SKM-1 (cell line): ENCODE results near the gene PALLD.

Source experiments
- DNase-seq: peaks from one replicate; lab custom pipeline; 2025; ENCODE audit not compliant: unreplicated experiment; lab: John Stamatoyannopoulos, UW

PALLD gene

DNA sequence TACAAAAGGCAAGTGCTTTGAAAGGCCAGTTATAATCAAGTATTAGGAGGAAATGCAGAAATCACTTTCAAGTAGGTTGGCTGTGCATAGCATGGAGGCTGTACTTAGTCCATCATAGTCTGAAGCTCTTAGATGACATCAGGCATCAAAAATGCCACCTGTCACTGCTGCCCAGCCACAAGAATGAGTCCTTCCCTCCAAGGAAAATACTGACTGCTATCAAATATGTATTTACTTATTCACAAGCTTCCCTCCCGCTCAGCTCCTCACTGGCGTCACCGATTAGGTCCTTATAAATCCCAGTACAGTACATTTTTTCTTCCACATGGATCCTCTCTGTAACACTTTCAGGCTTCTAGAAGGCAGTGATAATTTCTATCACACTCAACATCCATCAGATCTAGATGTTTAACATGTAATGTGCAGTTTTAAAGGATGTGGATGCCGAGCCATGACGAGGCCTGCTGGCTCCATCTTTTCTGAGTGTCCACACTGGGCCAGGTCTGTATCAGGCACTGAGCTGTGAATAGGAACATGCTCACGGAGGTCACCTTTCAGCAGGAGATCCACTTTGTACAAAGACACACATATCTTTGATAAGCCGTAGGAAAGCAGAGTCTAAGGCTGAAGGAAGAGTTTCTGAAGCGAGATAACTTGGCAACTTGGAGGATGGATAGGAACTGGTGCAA is 121.9 kb downstream of the PALLD start:
- no peak for DNase-seq

DNA sequence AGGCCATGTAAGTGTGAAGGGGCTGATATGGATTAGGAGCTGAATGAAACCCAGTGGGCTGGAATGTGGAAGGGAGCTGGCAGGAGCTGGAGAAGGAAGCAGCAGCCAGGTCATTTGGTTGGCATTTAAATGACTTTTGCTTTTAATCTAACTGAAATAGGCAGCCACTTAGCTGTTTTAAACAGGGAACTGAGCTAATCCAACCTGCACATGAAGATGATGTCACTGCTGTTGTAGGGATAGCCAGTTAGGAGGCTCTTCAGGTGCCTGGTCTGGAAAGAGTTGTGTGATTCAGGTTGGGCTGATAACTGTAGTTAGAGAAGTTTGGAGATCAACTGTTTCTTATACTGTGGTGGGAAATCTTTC is 122.4 kb downstream of the PALLD start:
- DNase-seq = no peak

DNA sequence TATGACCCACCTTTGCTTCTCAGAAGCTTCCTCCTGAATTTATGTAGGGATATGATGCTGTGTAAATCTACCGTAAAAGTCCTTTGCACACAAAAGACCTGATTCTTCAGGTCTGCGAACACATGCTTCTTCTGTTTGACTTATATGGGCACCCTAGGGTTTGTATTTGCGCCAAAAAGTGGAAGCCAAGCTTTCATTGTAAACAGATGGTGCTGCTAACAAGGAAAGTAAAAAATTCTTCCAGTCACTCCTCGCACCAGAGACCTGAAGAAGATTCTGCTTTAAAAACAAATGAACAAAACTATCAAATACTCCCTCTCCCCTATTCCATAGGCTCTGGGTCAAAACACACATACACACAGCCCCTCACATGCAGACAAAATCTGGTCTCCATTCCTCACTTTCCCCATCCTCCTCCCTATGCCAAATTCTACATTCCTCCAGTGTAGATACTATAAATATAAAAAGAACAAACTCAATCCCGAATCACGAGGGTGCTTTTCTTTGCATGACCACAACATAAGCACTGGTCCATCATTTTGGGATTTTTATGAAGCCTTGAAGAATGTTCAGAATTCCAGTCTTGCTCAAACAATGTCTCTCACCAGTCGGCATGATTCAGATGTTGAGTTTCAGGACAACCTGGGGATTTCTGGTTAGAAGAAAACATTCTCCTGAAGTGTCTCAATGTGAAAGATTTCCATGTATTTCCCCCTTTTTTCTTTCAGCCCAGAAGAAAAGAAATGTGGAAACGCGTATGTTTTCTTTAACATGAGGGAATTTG is 125.1 kb downstream of the PALLD start:
- DNase-seq = no peak

DNA sequence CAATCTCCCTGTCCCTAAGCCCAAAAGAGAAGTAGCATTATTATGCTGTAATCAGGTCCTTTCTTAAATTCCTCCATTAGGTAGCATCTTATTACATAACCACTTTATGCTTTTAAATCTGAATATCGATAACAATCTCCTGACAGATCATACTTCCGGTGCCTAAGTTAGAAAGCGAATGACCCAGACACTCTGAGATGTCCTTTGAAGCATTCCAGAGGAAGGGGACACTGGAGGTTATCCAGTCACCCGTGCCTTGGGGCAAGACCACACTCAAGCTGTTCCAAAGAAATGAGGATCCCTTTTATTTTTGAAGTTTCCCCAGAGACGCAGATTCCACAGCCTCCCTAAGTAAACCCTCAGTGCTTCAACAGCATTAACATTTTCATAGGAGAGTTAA is 125.7 kb downstream of the PALLD start:
- no peak for DNase-seq

DNA sequence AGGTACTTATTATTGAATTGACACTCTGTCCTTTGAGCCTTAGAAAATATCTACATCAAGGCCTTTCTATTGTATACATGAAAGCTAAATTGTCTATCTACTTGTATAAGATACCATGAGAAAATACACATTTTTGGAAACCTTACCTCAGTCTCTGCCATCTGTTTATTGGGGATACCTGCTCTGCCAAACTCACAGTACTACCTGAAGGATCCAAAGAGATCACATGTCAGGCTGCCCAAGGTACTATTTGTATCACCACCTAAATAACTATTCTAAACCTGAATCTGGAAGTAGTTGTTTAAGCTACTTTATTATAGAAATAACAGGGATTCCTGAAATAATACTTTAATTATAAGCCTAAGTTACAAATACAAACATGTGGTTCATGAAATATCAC is 126.2 kb downstream of the PALLD start:
- DNase-seq = no peak

DNA sequence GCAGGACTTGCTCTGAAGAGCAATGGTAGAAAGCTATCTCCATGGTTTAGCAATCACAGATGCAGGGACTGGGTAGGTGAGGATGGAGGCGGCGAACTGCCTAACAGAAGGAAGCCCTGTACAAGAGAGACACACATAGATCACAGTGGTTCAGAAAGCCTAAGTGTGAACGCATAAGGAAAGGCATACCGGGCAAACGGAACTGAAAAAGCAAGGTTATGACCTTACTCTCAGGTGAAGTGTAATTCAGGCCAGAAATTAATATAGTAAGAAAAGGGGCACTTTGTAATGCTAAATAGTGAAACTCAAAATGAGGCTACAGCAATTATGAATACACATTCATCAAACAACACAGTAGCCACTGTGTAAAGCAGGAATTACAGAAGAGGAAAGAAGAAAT is 126.6 kb downstream of the PALLD start:
- no peak for DNase-seq

DNA sequence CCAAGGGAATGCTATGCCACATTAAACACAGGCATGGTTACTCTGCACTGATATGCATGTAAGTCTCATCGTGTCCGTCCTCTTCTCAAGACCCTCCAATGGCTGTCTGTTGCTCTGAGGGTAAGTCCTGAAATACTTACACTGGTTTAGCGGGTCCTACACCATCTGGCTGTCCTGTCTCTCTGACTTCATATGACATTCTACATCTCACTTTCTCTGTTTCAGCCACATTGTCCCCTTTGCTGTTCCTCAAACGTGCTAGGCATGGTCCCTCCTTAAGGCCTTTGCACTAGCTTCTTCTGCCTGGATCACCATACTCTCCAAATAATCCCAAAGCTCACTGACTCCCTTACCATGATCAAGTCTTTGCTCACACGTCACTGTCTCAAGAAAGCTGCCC is 131.4 kb downstream of the PALLD start:
- DNase-seq = no peak

DNA sequence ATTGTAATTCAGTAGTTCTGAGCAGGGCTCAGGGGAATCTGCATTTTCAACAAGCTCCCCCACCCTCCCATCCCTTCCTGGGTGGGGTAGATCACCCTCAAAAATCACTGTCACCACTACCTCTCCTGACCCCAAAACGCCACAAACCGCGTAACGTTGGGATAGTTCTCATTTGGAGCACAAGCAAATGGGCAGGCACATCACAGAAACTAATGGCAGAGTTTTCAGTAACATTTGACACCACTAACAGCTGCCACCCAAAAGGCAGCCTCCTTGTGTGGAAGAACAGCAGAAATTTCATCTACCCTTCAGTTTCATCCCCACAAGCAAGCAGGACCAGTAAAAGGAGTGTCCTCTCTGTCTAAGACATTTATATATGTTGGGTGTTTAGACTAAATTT is 132.7 kb downstream of the PALLD start:
- DNase-seq = no peak

DNA sequence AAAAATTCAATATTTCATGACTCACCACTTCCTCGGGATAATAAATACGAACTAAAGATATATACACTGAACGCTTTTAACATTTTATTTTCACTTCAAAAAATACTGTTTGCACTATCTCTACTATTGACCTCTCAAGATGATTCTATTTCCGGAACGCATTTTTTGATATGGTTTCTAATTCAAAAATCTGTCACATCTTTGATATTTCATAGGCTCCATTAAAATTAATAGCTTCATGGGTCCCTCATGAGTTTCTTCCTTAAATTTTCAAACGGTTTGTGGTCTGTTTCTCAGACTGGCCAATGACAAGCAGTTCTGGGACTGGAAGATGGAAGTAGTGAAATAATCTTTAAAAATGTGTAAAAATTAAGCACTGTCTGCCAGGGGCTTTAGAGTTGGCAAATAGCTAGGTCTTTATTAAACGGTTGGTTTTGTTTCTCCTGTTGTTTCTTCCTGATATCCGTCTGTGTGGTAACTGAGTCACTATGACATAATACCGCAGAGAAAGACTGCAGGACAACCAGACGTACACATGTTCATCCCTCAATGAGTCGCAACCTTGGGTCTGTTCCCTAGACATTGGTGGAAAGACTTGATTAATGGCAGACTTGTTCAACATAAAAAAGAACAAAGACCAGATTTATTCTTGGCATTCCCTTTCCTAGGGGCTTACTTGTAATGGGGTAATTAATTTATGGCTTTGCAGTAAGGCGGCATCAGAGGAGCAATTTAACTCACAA is 133.8 kb downstream of the PALLD start:
- DNase-seq = no peak

DNA sequence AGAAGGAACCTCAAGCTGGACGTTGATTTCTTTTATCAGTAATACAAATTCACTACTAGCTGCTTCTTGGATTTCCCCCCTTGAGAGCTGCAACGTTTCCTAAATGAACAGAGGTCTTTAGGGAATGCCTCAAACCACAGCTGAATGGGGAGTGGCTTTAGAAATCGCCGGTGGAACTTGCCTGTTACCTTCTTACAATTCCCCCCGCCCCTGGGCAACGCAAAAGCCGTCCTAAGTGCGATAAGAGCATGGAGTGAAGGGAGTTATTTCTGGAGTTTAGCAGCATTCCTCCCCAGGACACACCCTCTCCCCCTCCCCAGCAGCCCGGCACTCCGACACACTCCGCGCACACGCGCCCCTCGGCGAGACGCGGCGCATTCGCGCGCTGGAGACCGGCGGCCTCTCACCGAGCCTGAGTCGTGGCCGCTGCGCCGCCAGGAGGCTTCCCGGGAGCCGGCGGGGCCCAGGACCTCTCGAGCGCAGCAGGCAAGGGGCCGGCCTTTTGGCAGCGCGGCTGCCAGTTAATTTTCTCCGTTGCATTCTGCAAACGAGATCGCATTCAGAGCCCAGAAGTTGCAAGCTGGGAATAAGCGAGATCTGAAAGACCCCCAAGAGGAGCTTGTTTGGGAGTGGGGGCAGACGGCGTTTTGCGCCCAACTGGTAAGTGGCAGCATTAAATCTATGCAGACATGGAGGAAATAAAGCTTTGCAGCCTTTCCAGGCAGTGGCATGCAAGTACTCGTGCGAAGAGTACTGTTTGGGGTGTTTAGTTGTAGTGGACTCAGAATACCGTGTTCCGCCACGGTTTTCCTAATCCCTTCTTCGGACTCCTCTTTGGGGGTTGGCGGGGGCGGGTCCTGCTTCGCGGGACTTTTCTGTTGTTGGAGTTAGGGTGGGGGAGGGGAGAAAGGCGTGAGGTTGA is 134.7 kb downstream of the PALLD start:
- DNase-seq = no peak

DNA sequence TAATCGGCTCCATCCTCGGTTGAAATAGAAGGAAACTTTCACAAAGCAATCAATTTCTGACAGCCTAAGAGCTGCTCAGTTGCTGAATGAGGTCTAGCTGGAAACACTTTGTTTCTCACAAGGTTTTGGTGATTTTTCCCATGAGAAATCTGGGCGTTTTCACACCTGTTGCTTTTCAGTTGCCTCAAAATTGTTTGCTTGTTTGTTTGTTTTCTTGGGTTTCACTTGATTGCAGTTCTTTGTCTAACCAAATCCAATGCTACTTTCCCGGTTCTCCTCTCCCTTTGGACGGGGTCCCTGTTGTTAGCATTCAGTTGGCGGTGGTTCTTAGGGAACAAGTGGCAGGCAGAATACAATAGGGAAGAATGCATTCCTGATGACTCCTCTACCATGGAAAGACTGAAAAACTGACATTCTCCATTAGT is 135.5 kb downstream of the PALLD start:
- no peak for DNase-seq

DNA sequence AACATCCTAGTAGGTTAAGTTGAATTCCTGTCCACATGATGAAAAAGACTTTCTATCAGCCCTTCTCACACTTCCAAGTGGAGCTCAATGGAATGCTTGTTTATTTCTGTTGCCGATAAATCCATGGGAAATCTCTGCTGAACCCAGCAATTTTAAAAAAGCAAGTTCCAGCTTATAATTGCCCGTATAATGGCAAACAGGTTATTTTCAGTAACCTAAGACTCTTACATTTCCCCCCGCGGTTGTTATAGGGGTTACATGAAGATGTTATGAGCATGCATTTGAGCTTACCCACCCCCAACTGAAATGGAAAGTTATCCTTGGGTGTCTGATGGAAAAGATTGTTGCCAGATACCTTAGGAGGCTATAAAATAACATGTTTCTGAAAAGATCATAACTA is 136.2 kb downstream of the PALLD start:
- DNase-seq = no peak

DNA sequence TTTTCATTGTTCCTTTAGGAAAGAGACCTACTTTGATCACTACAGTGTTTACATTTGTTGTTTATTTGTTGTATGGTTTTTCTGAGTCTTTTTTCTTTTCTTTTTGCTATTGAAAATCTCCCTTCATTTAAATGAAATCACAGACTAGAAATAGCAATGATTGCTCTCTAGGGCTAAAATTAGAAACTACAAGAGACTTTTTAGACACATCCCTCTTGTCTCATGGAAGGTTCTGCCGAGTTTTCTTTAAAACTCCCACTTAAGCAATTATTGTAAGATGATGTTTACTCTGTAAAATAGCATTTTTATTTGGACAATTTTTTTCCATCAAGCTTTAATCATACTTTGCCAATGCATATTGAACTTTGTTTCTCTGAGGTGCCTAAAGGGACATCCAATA is 136.6 kb downstream of the PALLD start:
- no peak for DNase-seq

DNA sequence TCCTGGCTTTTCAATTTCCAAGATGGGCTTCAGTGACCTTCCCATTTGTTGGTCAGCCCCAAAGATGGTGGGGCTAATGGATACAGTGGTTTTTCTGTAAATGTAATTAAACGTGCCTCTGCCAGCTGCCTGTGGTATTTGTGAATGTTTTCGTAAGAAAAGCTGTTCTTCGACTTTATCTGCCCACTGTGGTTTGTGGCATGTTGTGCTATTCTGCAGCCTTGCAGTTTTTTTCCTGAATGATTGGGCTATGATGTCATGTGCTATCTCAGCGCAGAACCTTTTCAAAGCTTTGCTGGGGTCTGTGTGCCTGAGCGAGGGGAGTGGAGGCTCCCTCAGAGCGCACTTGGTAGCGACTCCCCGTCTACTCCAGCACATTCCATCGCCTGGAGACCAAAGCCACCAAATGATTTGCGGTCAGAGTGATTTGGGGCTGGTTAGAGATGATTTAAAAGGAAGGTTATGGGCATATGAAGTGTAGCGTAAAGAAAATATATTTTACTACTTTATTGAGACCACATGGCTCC is 137.5 kb downstream of the PALLD start:
- DNase-seq = no peak

DNA sequence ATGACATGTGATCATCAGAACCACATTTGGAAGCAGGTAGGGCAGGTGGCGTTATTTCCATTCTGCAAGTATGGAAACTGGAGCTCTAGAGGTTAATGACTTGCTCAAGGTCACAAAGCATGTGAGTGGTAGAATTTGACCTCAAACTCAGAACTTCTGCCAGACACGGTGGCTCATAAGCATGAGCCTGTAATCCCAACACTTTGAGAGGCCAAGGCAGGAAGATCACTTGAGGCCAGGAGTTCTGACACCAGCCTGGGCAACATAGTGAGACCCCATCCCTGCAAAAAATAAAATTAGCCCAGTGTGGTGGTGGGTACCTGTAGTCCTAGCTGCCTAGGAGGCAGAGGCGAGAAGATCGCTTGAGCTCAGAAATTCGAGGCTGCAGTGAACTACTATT is 139.2 kb downstream of the PALLD start:
- DNase-seq = no peak

DNA sequence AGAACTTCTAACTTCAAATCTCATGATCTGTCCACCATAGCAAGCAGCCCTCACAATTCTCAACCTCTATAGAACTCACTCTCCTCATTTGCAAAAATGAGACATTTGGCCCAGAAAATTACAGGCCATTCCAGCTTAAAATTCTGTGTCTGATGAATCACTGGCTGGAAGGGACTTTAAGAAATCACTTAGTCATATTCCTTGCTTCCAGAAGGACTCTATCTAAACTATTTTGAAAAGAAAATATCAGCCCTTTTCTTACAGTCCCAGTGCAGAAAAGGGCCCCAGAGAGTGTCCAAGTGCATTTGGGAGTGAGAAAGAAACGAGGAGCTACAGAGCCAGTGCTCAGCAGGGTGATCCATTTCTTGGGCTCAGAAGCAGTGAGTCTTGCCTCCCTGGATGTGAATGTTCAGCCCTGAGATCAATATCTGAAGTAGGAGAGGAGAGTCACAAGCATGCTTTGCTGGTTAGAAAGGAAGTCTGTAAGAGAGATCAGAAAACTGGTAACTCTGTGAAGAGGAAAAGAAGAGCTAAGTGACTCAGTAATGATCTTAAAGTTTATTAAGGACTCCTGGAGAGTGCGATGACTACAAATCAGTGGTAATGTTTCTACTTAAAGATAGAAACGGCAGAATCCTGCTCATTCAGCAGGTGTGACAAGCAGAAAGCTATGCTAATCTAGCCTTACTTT is 139.8 kb downstream of the PALLD start:
- DNase-seq = no peak

DNA sequence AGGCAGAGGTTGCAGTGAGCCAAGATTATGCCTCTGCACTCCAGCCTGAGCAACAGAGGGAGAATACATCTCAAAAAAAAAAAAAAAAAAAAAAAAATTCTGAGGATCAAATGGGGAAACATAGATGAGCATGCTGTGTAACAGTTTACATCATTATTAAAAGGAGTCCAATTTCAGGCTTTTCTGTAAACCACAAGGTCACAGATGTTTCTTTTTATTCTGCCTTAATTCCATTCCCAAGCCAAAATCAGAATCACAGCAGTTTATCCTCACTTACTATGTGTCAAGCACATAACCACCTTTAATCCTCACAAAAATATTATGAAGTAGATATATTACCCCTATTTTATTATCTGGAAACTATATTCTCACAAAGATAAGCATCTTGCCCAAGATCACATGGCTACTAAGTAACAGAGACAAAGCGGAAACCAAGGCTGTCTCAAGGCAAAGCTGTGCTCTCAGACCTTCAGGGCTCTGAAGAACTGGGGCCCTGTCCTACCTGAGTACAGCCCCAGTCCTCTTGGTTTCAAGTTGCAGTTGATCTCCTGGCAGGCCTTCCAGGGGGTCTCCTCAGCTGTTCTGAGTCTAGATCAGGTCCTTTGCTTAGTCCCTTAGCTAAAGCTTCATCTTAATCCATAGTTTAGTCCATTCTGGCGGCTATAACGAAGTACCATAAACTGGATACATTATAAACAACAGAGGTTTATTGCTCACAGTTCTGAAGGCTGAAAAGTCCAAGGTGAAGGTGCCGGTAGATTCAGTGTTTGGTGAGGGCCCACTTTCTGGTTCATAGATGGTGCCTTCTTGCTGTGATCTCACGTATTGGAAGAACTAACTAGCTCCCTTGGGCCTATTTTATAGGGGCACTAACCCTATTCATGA is 141.3 kb downstream of the PALLD start:
- DNase-seq = no peak

DNA sequence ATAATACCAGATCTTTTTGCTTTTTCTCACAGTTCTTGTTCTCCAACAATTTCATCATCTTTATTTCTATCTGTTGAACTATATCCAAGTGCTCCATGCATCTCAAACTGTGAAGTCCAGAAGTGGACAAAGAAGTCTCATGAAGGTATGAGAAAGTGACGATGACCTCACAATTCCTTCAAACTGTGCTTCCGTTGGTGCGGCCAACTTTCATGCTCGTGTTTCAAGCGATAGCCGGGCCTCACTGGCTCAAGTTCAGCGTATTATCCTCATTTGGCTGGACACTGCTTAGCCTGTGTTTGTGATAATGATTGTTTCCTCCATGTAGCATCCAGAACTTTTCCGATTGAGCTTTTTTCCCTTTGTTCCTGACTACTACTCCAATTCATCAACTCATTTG is 143.1 kb downstream of the PALLD start:
- no peak for DNase-seq

DNA sequence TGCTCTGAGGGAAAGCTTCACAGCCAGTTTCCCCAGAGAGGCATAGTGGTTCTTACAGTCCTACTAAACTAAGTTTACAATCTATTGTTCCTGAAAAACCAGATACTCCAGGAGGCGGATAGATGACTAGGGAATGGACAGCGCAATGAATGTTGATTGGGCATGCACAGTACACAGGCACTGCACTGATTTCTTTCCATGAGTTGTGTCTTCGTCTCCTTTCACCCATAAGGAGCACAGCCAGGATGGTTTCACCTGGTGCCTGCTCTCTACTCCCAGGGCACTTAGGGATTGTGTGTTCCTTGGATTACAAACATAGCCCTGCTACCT is 144.9 kb downstream of the PALLD start:
- no peak for DNase-seq
